ENCODE measurements around the gene CNNM2. TPM values are rescaled to one million over a fixed set of nuclear protein-coding genes. Genes with fewer than 3 reads are reported as not detected.
"Not testable (repeated sequence)": the region's sequence is repeated elsewhere in the genome, so short reads cannot be mapped to it uniquely, and the experiment has no call there.

The CNNM2 gene
- total RNA-seq, 6 experiments from 2014 or later = 5.2 to 7.6 (median 6.5) TPM

- no peaks in the 10 kb centered on the region for H3K27me3 ChIP-seq
- no peak overlapping the region for H3K4me3 ChIP-seq
- no peak for DNase-seq
- no peaks in the 10 kb centered on the region for H3K9me3 ChIP-seq
- no peak for ATAC-seq
- H3K36me3 ChIP-seq = no peaks in the 10 kb centered on the region
- TF ChIP-seq CTCF (IDR thresholded peaks at IDR 0.05) = no peak
- no peaks in the 10 kb centered on the region for H3K4me1 ChIP-seq
- WGBS (ENCODE audit: insufficient coverage, low coverage, low lambda C conversion rate, missing lambda C conversion rate) = 71% methylated on average over 2 of the region's 2 CpGs
- H3K27ac ChIP-seq = no peak overlapping the region
- intact Hi-C loops (cut with DNase I) = no loop called here
These were observed 142.5 kb downstream of the CNNM2 start for GRCh38 chr10:103060575-103060974.

- no peaks in the 10 kb centered on the region for H3K36me3 ChIP-seq
- TF ChIP-seq CTCF (IDR thresholded peaks at IDR 0.05) (peak in 2 of 4 donors; percentile 5 to 19), POLR2A (IDR thresholded peaks at IDR 0.05) (no peak)
- no peak overlapping the region for H3K27ac ChIP-seq
- 72% methylated on average over 13 of the region's 15 CpGs for WGBS (ENCODE audit: insufficient coverage, low coverage, low lambda C conversion rate, missing lambda C conversion rate)
- peak in 3 of 4 donors; percentile 40 to 51 (median 44) for ATAC-seq
- no peak for DNase-seq
- no peak overlapping the region for H3K4me3 ChIP-seq
- no peaks in the 10 kb centered on the region for H3K9me3 ChIP-seq
- intact Hi-C loops (cut with DNase I) = no loop called here
- H3K27me3 ChIP-seq = no peaks in the 10 kb centered on the region
- no peaks in the 10 kb centered on the region for H3K4me1 ChIP-seq
These were observed 144.9 kb downstream of the CNNM2 start for GRCh38 chr10:103062854-103063590.

GRCh38 chr10:103064956-103065355 lies 146.9 kb downstream of the CNNM2 start:
- Histone ChIP-seq H3K27me3 (no peaks in the 10 kb centered on the region), H3K4me1 (no peaks in the 10 kb centered on the region), H3K27ac (no peak overlapping the region), H3K9me3 (no peaks in the 10 kb centered on the region), H3K4me3 (no peak overlapping the region), H3K36me3 (peaks cover 0 to 4% (median 0%) of the 10 kb centered on the region in 4 donors)
- DNase-seq = no peak
- intact Hi-C loops (cut with DNase I) = loop anchor here (5.0 kb wide), 1 partner anchor 148 kb away; the partner anchor contains the start of gene CNNM2 (in 2 of the 2)
- ATAC-seq = no peak
- WGBS (ENCODE audit: insufficient coverage, low coverage, low lambda C conversion rate, missing lambda C conversion rate) = 88% methylated on average over 3 of the region's 4 CpGs
- TF ChIP-seq POLR2A (IDR thresholded peaks at IDR 0.05) (no peak), CTCF (IDR thresholded peaks at IDR 0.05) (no peak)

- ATAC-seq (no peak), DNase-seq (no peak)
- Histone ChIP-seq H3K36me3 (peaks cover 0 to 4% (median 0%) of the 10 kb centered on the region in 4 donors), H3K27me3 (no peaks in the 10 kb centered on the region), H3K9me3 (no peaks in the 10 kb centered on the region), H3K4me1 (no peaks in the 10 kb centered on the region), H3K27ac (no peak overlapping the region), H3K4me3 (no peak overlapping the region)
- TF ChIP-seq POLR2A (IDR thresholded peaks at IDR 0.05) (no peak), CTCF (IDR thresholded peaks at IDR 0.05) (no peak)
- intact Hi-C loops (cut with DNase I) = loop anchor here (5.0 kb wide), 1 partner anchor 149 kb away; the partner anchor contains the start of gene CNNM2 (in 2 of the 2)
- 90% methylated on average over 15 of the region's 16 CpGs for WGBS (ENCODE audit: insufficient coverage, low coverage, low lambda C conversion rate, missing lambda C conversion rate)
These were observed 148.3 kb downstream of the CNNM2 start for GRCh38 chr10:103066141-103067098.

GRCh38 chr10:103067099-103067477 lies 149.0 kb downstream of the CNNM2 start:
- not testable (repeated sequence) for DNase-seq, H3K4me3 ChIP-seq, H3K27me3 ChIP-seq, H3K4me1 ChIP-seq, H3K9me3 ChIP-seq, H3K36me3 ChIP-seq, ATAC-seq, H3K27ac ChIP-seq
- 80% methylated on average over 2 of the region's 4 CpGs for WGBS (ENCODE audit: insufficient coverage, low coverage, low lambda C conversion rate, missing lambda C conversion rate)
- intact Hi-C loops (cut with DNase I) = loop anchor here (5.0 kb wide), 1 partner anchor 150 kb away; the partner anchor contains the start of gene CNNM2 (in 2 of the 2)

Data from right lobe of liver (tissue), 6 donors.